ENCODE measurements around the gene PTGDR2.

PTGDR2 gene

GRCh38 chr11:60874421-60875365 lies 18.9 kb upstream of the PTGDR2 start:
- no peak overlapping the region for H3K4me3 ChIP-seq (replicated peaks in 1 of 2; ENCODE audit: low read depth in 2 of 2, low read length in 2 of 2)
- no peak for DNase-seq (ENCODE audit: low read depth in 2 of 2)
- TF ChIP-seq, protein P1, sequence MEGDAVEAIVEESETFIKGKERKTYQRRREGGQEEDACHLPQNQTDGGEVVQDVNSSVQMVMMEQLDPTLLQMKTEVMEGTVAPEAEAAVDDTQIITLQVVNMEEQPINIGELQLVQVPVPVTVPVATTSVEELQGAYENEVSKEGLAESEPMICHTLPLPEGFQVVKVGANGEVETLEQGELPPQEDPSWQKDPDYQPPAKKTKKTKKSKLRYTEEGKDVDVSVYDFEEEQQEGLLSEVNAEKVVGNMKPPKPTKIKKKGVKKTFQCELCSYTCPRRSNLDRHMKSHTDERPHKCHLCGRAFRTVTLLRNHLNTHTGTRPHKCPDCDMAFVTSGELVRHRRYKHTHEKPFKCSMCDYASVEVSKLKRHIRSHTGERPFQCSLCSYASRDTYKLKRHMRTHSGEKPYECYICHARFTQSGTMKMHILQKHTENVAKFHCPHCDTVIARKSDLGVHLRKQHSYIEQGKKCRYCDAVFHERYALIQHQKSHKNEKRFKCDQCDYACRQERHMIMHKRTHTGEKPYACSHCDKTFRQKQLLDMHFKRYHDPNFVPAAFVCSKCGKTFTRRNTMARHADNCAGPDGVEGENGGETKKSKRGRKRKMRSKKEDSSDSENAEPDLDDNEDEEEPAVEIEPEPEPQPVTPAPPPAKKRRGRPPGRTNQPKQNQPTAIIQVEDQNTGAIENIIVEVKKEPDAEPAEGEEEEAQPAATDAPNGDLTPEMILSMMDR (IDR thresholded peaks at IDR 0.05; ENCODE audit: low read depth, low read length), result no peak

- DNase-seq (ENCODE audit: low read depth in 2 of 2), result no peak
- peak overlapping the region in 1 of 2 donors; percentile 27 for H3K4me3 ChIP-seq (replicated peaks in 1 of 2; ENCODE audit: low read depth in 2 of 2, low read length in 2 of 2)
- TF ChIP-seq, protein P1 (IDR thresholded peaks at IDR 0.05; ENCODE audit: low read depth, low read length), result no peak
Measured at GRCh38 chr11:60873533-60873932, 17.8 kb upstream of the PTGDR2 start.

- H3K4me3 ChIP-seq (replicated peaks in 1 of 2; ENCODE audit: low read depth in 2 of 2, low read length in 2 of 2), result peak overlapping the region in 1 of 2 donors; percentile 27
- TF ChIP-seq, protein P1 (IDR thresholded peaks at IDR 0.05; ENCODE audit: low read depth, low read length), result no peak
- DNase-seq (ENCODE audit: low read depth in 2 of 2), result peak; percentile 90 to 96
Measured at GRCh38 chr11:60872961-60873524, 17.3 kb upstream of the PTGDR2 start.

DNA sequence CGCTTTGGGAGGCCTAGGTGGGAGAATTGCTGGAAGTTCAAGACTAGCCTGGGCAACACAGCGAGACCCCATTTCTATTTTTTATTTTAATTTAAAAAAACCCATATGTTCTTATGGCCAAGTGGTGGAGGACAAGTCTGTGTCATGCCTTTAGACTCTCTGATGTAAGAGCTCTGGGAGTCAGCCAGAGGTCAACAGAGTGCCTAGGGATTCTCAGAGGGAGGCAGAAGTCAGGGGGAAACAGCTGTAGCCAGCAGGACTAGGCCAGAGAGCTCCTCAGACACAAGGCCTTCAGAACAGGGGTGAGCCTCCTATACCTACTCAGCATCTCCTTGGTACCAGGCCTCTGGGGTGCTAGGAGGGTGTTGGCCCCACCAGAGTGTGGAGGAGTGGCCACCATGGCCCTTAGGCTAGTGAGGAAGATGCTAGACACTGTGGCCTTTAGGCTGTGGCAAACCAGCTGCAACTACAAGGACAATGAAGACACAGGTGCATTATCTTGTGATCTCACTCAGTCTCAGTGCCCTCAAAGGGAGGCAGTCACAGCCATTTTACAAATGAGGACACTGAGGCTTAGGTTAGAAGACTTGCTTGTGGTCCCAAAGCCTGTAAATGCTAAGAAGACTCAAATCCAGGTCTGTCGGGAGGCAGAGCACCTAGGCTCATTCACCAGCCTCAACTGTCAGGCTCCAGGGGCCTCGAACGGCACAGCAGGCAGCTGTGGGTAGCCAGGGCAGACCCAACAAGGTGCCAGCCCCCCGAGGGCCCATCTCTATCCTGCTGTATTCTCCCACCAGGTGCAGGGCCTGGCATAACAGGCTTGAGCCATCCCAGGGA lies 16.6 kb upstream of the PTGDR2 start:
- DNase-seq (ENCODE audit: low read depth in 2 of 2), result peak; percentile 89 to 93
- no peak overlapping the region for H3K4me3 ChIP-seq (replicated peaks in 1 of 2; ENCODE audit: low read depth in 2 of 2, low read length in 2 of 2)
- TF ChIP-seq, protein P1 (IDR thresholded peaks at IDR 0.05; ENCODE audit: low read depth, low read length), result no peak

DNA sequence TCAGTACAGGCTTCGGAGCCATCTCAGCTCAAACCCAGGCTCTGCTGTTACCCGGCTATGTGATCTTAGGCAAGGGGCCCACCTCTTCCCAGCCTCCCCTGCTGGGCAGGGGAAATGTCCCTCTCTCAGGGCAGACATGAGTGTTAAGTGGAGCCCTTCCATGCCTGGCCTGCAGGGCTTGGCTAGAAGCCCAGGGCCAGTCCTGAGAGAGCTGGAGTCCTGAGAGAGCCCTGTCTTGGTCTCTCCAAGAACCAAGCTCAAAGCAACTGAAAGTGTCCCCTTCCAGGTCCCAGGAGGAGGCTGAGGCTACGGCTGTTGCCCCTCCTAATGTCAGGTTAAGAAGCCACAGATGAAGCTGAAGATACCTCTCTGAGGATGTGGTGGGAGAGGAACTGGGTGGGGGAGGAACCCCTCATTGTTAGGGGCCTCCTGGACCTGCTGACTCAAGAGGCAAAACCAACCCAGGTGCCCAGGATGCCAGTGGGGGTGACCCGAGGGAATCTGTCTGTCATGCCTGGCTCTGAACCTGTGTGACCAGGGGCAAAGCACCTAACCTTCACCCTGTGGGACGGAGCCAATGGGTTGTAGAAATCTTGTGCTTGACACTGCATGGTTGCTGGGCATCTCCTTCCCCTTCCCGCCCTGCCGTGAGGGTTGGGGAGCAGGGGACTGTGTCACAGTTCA lies 15.8 kb upstream of the PTGDR2 start:
- TF ChIP-seq, protein P1 (IDR thresholded peaks at IDR 0.05; ENCODE audit: low read depth, low read length), result peak; percentile 49
- peak; percentile 64 to 71 for DNase-seq (ENCODE audit: low read depth in 2 of 2)
- H3K4me3 ChIP-seq (replicated peaks in 1 of 2; ENCODE audit: low read depth in 2 of 2, low read length in 2 of 2), result no peak overlapping the region
